H1 (cell line): ENCODE measurements around the gene IGSF9B. TPM values are rescaled to one million over a fixed set of nuclear protein-coding genes. Genes with fewer than 3 reads are reported as not detected.

Experiments used
- CTCF ChIA-PET: fragments of 300-600 bp; sonication (Branson Sonifier 250); formaldehyde crosslinking; loops from one replicate; lab custom pipeline; 2021; ENCODE audit not compliant: partially characterized antibody; lab: Charles Lee
- POLR2A ChIA-PET: fragments of 300-600 bp; sonication (Branson Sonifier 250); formaldehyde crosslinking; loops from one replicate; lab custom pipeline; 2021; ENCODE audit warnings: inconsistent platforms; ENCODE audit not compliant: partially characterized antibody; lab: Charles Lee
- DNase-seq, 2 experiments: peaks; one replicate each; pipeline versions ENCODE4 v3.0.0 to v3.0.0-alpha.2; 2010 to 2022; ENCODE audit warnings: low spot score in 2 of 2, low read depth in 1 of 2, mixed read lengths in 1 of 2
- FAIRE-seq: peaks from 2 replicates; lab custom pipeline; 2011; peaks lifted over from hg19 to GRCh38; lab: Jason Lieb, UNC
- H2AFZ ChIP-seq: 2 replicates; pipeline ENCODE4 v1.8.1; 2012; ENCODE audit warnings: low read length, inconsistent platforms
- H2AK5ac ChIP-seq: 2 replicates; pipeline ENCODE4 v1.6.1; 2013; ENCODE audit warnings: low read depth, low read length
- H2BK120ac ChIP-seq: replicated peaks from 2 replicates; pipeline ENCODE3; 2013; ENCODE audit warnings: low read depth, low read length, inconsistent platforms
- H2BK12ac ChIP-seq: 2 replicates; pipeline ENCODE4 v1.6.1; 2013; ENCODE audit warnings: low read depth, low read length
- H2BK15ac ChIP-seq: 2 replicates; pipeline ENCODE4 v1.6.1; 2013; ENCODE audit warnings: low read length
- H2BK20ac ChIP-seq: 2 replicates; pipeline ENCODE4 v1.6.1; 2013; ENCODE audit warnings: low read length
- H2BK5ac ChIP-seq: 2 replicates; pipeline ENCODE4 v1.6.1; 2013; ENCODE audit warnings: low read depth, low read length
- H3K14ac ChIP-seq: 2 replicates; pipeline ENCODE4 v1.6.1; 2013; ENCODE audit warnings: inconsistent platforms; ENCODE audit not compliant: insufficient read length
- H3K18ac ChIP-seq: 2 replicates; pipeline ENCODE4 v1.6.1; 2013; ENCODE audit warnings: low read length; ENCODE audit errors: extremely low read depth
- H3K23ac ChIP-seq: 2 replicates; pipeline ENCODE4 v1.6.1; 2013; ENCODE audit warnings: inconsistent platforms; ENCODE audit not compliant: insufficient read length
- H3K23me2 ChIP-seq: 2 replicates; pipeline ENCODE4 v1.6.1; 2013; ENCODE audit warnings: low read depth, low read length
- H3K27ac ChIP-seq: 2 replicates; pipeline ENCODE4 v1.6.1; 2011; ENCODE audit warnings: low read depth, low read length, inconsistent platforms
- H3K27me3 ChIP-seq, 4 experiments: replicated peaks in 1 of 4; 1 replicate in 1 of 4; 2 replicates in 3 of 4; pipeline versions ENCODE4 v1.6.1 to v1.8.1; 2011 to 2013; ENCODE audit warnings: low read length in 3 of 4, mild to moderate bottlenecking in 3 of 4, inconsistent platforms in 2 of 4, mixed read lengths in 2 of 4, moderate library complexity in 1 of 4; ENCODE audit not compliant: control insufficient read depth in 3 of 4, insufficient read depth in 3 of 4; ENCODE audit errors: extremely low read depth in 1 of 4
- H3K36me3 ChIP-seq, 4 experiments: 2 replicates each; pipeline versions ENCODE4 v1.6.1 to v1.8.1; 2011 to 2013; ENCODE audit warnings: mild to moderate bottlenecking in 4 of 4, low read length in 3 of 4, moderate library complexity in 2 of 4, control low read depth in 1 of 4, inconsistent platforms in 1 of 4; ENCODE audit not compliant: insufficient read depth in 4 of 4, control insufficient read depth in 2 of 4
- H3K4ac ChIP-seq: replicated peaks from 2 replicates; pipeline ENCODE3; 2013; ENCODE audit warnings: low read length, low read depth, mixed read lengths, inconsistent platforms; ENCODE audit not compliant: insufficient read length
- H3K4me1 ChIP-seq, 4 experiments: replicated peaks in 1 of 4; 1 replicate in 1 of 4; 2 replicates in 3 of 4; pipeline versions ENCODE4 v1.6.1 to v1.8.1; 2011 to 2013; ENCODE audit warnings: low read length in 3 of 4, inconsistent platforms in 2 of 4, mixed read lengths in 1 of 4; ENCODE audit not compliant: insufficient read depth in 4 of 4, control insufficient read depth in 3 of 4
- H3K4me2 ChIP-seq, 2 experiments: 2 replicates each; pipeline versions ENCODE4 v1.6.1 to v1.8.1; 2011 to 2013; ENCODE audit warnings: low read depth in 2 of 2, low read length in 2 of 2, control low read depth in 1 of 2, inconsistent platforms in 1 of 2, mild to moderate bottlenecking in 1 of 2; ENCODE audit not compliant: insufficient read depth in 1 of 2
- H3K4me3 ChIP-seq, 4 experiments: fragments of 200-600, 300-600 bp in 1 of 4; sonication (generic), shearing (Covaris generic), sonication (Bioruptor Twin) in 1 of 4; 2 replicates each; pipeline versions ENCODE4 v1.5.1 to v1.8.1; 2011 to 2016; ENCODE audit warnings: low read length in 4 of 4, low read depth in 3 of 4, control low read depth in 2 of 4, inconsistent platforms in 2 of 4, mild to moderate bottlenecking in 2 of 4, mixed read lengths in 1 of 4, moderate library complexity in 1 of 4; ENCODE audit not compliant: insufficient read depth in 2 of 4; ENCODE audit errors: extremely low read depth in 1 of 4
- H3K56ac ChIP-seq: replicated peaks from 2 replicates; pipeline ENCODE3; 2013; ENCODE audit warnings: low read depth, mild to moderate bottlenecking, mixed read lengths, low read length, inconsistent platforms; ENCODE audit not compliant: insufficient read length
- H3K79me1 ChIP-seq: 2 replicates; pipeline ENCODE4 v1.6.1; 2013; ENCODE audit warnings: low read depth, low read length, control low read depth
- H3K79me2 ChIP-seq, 2 experiments: 2 replicates each; pipeline versions ENCODE4 v1.6.1 to v1.8.1; 2012 to 2013; ENCODE audit warnings: low read length in 2 of 2, mild to moderate bottlenecking in 2 of 2, inconsistent platforms in 1 of 2; ENCODE audit not compliant: insufficient read depth in 2 of 2, control insufficient read depth in 1 of 2
- H3K9ac ChIP-seq, 4 experiments: replicated peaks in 1 of 4; 1 replicate in 1 of 4; 2 replicates in 3 of 4; pipeline versions ENCODE4 v1.6.1 to v1.8.1; 2011 to 2013; ENCODE audit warnings: low read depth in 3 of 4, low read length in 3 of 4, control low read depth in 2 of 4, mild to moderate bottlenecking in 2 of 4, moderate library complexity in 2 of 4, inconsistent platforms in 1 of 4; ENCODE audit errors: extremely low read depth in 1 of 4
- H3K9me3 ChIP-seq, 2 experiments: 2 replicates each; pipeline versions ENCODE4 v1.6.1 to v1.8.1; 2012 to 2013; ENCODE audit warnings: mild to moderate bottlenecking in 2 of 2, moderate library complexity in 2 of 2, control low read depth in 1 of 2, inconsistent platforms in 1 of 2, low read depth in 1 of 2, low read length in 1 of 2, mixed read lengths in 1 of 2; ENCODE audit not compliant: insufficient read depth in 2 of 2
- H4K20me1 ChIP-seq, 2 experiments: replicated peaks in 1 of 2; 2 replicates each; pipeline versions ENCODE3 to v1.8.1; 2011 to 2013; ENCODE audit warnings: inconsistent platforms in 2 of 2, low read length in 2 of 2, mild to moderate bottlenecking in 1 of 2; ENCODE audit not compliant: insufficient read depth in 2 of 2, control insufficient read depth in 1 of 2
- H4K5ac ChIP-seq: 2 replicates; pipeline ENCODE4 v1.6.1; 2013; ENCODE audit warnings: low read length, low read depth, mixed read lengths, inconsistent platforms; ENCODE audit not compliant: insufficient read length
- H4K8ac ChIP-seq: 2 replicates; pipeline ENCODE4 v1.8.0; 2013; ENCODE audit warnings: mild to moderate bottlenecking, moderate library complexity, low read length, inconsistent platforms; ENCODE audit not compliant: insufficient read depth; ENCODE audit errors: extremely low read depth
- H4K91ac ChIP-seq: replicated peaks from 2 replicates; pipeline ENCODE3; 2013; ENCODE audit warnings: low read length, mixed read lengths, inconsistent platforms; ENCODE audit not compliant: insufficient read length
- BRCA1 ChIP-seq: IDR thresholded peaks from 2 replicates; pipeline ENCODE4 v1.6.1; 2012; ENCODE audit warnings: low read depth, low read length, improper control_type of control experiment
- CBX8 ChIP-seq: fragments of 300-800, 300-1000 bp; sonication (generic); IDR thresholded peaks from 2 replicates; pipeline ENCODE4 v1.7.1; 2016; ENCODE audit warnings: low read depth, low read length, borderline replicate concordance
- CEBPB ChIP-seq: IDR thresholded peaks from 2 replicates; pipeline ENCODE4 v1.6.1; 2012; ENCODE audit warnings: low read depth, low read length
- CHD2 ChIP-seq: IDR thresholded peaks from 2 replicates; pipeline ENCODE4 v1.6.1; 2012; ENCODE audit warnings: low read length, improper control_type of control experiment
- EZH2 ChIP-seq: fragments of 200-600 bp; sonication (generic); IDR thresholded peaks from 2 replicates; pipeline ENCODE4 v1.7.1; 2012; ENCODE audit warnings: low read depth, mild to moderate bottlenecking, moderate library complexity, low read length, inconsistent platforms; ENCODE audit not compliant: severe bottlenecking
- GABPA ChIP-seq: IDR thresholded peaks from 2 replicates; pipeline ENCODE4 v1.6.1; 2011; ENCODE audit warnings: mild to moderate bottlenecking, low read length, moderate library complexity, borderline replicate concordance; ENCODE audit not compliant: insufficient read depth
- GTF2F1 ChIP-seq: IDR thresholded peaks from 2 replicates; pipeline ENCODE4 v1.6.1; 2012; ENCODE audit warnings: low read depth, low read length, improper control_type of control experiment, borderline replicate concordance
- KDM4A ChIP-seq: IDR thresholded peaks from one replicate; pipeline ENCODE4 v1.7.1; 2012; ENCODE audit warnings: low read depth, mild to moderate bottlenecking, moderate library complexity, low read length, inconsistent platforms; ENCODE audit not compliant: severe bottlenecking
- RAD21 ChIP-seq, 2 experiments: IDR thresholded peaks in 1 of 2; conservative IDR thresholded peaks in 1 of 2; 2 replicates each; pipeline ENCODE4 v1.6.1; 2011; ENCODE audit warnings: low read depth in 2 of 2, low read length in 2 of 2, improper control_type of control experiment in 1 of 2, inconsistent platforms in 1 of 2, mild to moderate bottlenecking in 1 of 2, moderate library complexity in 1 of 2
- SIX5 ChIP-seq: IDR thresholded peaks from 2 replicates; pipeline ENCODE4 v1.6.1; 2011; ENCODE audit warnings: mild to moderate bottlenecking, low read depth, low read length
- SP1 ChIP-seq: IDR thresholded peaks from 2 replicates; pipeline ENCODE4 v1.6.1; 2011; ENCODE audit warnings: low read depth, low read length
- SP2 ChIP-seq: IDR thresholded peaks from 2 replicates; pipeline ENCODE4 v1.6.1; 2012; ENCODE audit warnings: mild to moderate bottlenecking, low read length, inconsistent platforms
- SP4 ChIP-seq: IDR thresholded peaks from 2 replicates; pipeline ENCODE4 v1.6.1; 2012; ENCODE audit warnings: low read length, inconsistent platforms
- WGBS, 2 experiments: shearing (Covaris generic) in 1 of 2; methylation state at CpG; one replicate each; pipeline versions ENCODE4 v1.1.6 to v1.1.7; 2013 to 2015; ENCODE audit warnings: low lambda C conversion rate in 2 of 2, mixed read lengths in 2 of 2, inconsistent platforms in 1 of 2, low coverage in 1 of 2, missing lambda C conversion rate in 1 of 2; ENCODE audit not compliant: insufficient replicate concordance in 2 of 2, insufficient coverage in 1 of 2, insufficient read length in 1 of 2; ENCODE audit errors: extremely low coverage in 1 of 2, missing lambda C conversion rate in 1 of 2; 5-methylcytosine and 5-hydroxymethylcytosine counted together
- polyA plus RNA-seq, 7 experiments: library from polyadenylated mRNA; depleted of rRNA in 3 of 7; stranded (reverse) in 5 of 7; unstranded in 2 of 7; fragments of >200 nt in 5 of 7; fragments of 200-250 nt in 2 of 7; gene quantifications; 1 replicate in 5 of 7; 2 replicates in 1 of 7; 4 replicates in 1 of 7; pipeline versions ENCODE4 v1.2.1 to v1.2.3, GENCODE V29; 2011 to 2013; ENCODE audit warnings: missing spikeins in 2 of 7, mixed read lengths in 2 of 7
- total RNA-seq: library from RNA; stranded (reverse); fragmentation: NEBNext Ultra II Directional; extraction: Animal tissue kit (Norgen Biotek cat#: 25700); gene quantifications from 2 replicates; pipeline ENCODE4 v1.2.1, GENCODE V29; 2021

Gene IGSF9B
- total and polyA plus RNA-seq, 2 of the 8 experiments (the other 6 are each of a cell fraction or from before 2014, with no cell fraction given): 16.5 to 49.2 TPM

- H3K4me3 ChIP-seq: no peak overlapping the region
- H3K27ac ChIP-seq: no peak overlapping the region
- H3K14ac ChIP-seq: no peak overlapping the region
- no peaks in the 10 kb centered on the region for H3K4me1 ChIP-seq
- no peak overlapping the region for H4K8ac ChIP-seq
- no peak overlapping the region for H3K23ac ChIP-seq
- H4K5ac ChIP-seq: no peak overlapping the region
- no peak for FAIRE-seq
- no peak overlapping the region for H2BK120ac ChIP-seq
- H3K36me3 ChIP-seq: no peaks in the 10 kb centered on the region
- H2BK5ac ChIP-seq: no peak overlapping the region
- no peaks in the 10 kb centered on the region for H3K79me2 ChIP-seq
- H3K23me2 ChIP-seq: no peaks in the 10 kb centered on the region
- POLR2A ChIA-PET: no interaction called here
- no peak overlapping the region for H2BK15ac ChIP-seq
- H3K4me2 ChIP-seq: no peak overlapping the region
- 87% methylated on average over 5 of the region's 5 CpGs; no CpG with 5 or more reads in 1 of the 2 experiments for WGBS, 2 experiments
- H3K18ac ChIP-seq: no peak overlapping the region
- H4K91ac ChIP-seq: no peak overlapping the region
- H2AFZ ChIP-seq: no peak overlapping the region
- H2BK12ac ChIP-seq: no peak overlapping the region
- H3K9ac ChIP-seq: no peak overlapping the region
- no peaks in the 10 kb centered on the region; a peak in 1 of 4 replicates for H3K9me3 ChIP-seq
- H4K20me1 ChIP-seq: no peaks in the 10 kb centered on the region
- DNase-seq: no peak
- no peak overlapping the region for H2AK5ac ChIP-seq
- no peak overlapping the region for H3K56ac ChIP-seq
- no peak overlapping the region for H2BK20ac ChIP-seq
- CTCF ChIA-PET: no interaction called here
- no peak overlapping the region for H3K4ac ChIP-seq
- no peaks in the 10 kb centered on the region for H3K79me1 ChIP-seq
- no peaks in the 10 kb centered on the region; a peak in 2 of 7 replicates for H3K27me3 ChIP-seq
- TF ChIP-seq SP2 (no peak), SP1 (no peak), RAD21 (IDR thresholded peaks at IDR 0.05 in 1 of 2, conservative IDR thresholded peaks at IDR 0.05 in 1 of 2; ENCODE audit: low read depth in 2 of 2, low read length in 2 of 2) (no peak), GTF2F1 (no peak), KDM4A (no peak), EZH2 (no peak), CBX8 (no peak), GABPA (no peak), SIX5 (no peak), SP4 (no peak), BRCA1 (no peak), CHD2 (no peak), CEBPB (no peak)
These were observed 69.0 kb downstream of the IGSF9B start for GRCh38 chr11:133887692-133888332.
